Measurements from ENCODE around the gene PIP4K2B.

DNA sequence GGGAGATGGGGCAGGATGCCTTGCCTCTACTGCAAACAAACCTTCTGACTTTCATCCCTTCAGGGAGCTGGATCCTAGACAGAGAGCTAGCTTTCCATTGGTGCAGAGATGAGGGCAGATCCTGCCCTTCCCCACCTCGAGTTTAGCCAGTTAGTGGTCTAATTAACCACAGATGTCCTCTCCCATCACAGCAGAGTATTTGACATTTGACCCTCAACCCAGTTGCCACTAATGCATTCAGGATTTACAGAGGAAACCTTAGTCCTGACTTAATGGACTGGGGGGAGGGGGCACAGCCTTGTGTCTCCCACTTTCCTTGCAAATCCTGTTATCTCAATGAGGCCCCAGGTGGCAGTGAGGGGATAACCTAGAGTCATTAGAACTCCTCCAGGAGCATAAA, 10.2 kb downstream of the PIP4K2B start:
- TF ChIP-seq, protein P1, sequence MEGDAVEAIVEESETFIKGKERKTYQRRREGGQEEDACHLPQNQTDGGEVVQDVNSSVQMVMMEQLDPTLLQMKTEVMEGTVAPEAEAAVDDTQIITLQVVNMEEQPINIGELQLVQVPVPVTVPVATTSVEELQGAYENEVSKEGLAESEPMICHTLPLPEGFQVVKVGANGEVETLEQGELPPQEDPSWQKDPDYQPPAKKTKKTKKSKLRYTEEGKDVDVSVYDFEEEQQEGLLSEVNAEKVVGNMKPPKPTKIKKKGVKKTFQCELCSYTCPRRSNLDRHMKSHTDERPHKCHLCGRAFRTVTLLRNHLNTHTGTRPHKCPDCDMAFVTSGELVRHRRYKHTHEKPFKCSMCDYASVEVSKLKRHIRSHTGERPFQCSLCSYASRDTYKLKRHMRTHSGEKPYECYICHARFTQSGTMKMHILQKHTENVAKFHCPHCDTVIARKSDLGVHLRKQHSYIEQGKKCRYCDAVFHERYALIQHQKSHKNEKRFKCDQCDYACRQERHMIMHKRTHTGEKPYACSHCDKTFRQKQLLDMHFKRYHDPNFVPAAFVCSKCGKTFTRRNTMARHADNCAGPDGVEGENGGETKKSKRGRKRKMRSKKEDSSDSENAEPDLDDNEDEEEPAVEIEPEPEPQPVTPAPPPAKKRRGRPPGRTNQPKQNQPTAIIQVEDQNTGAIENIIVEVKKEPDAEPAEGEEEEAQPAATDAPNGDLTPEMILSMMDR (conservative IDR thresholded peaks at IDR 0.05; ENCODE audit: low read length): no peak
- TF ChIP-seq EZH2phosphoT487 (IDR thresholded peaks at IDR 0.05; ENCODE audit: borderline replicate concordance): no peak
